Measurements from ENCODE around the gene MRPL47. TPM values are rescaled to one million over a fixed set of nuclear protein-coding genes. Genes with fewer than 3 reads are reported as not detected.

The MRPL47 gene
- total and polyA plus RNA-seq, 2 of the 13 experiments (the other 11 are each of a cell fraction or from before 2014, with no cell fraction given), result 36.1 to 83.8 TPM

GRCh38 chr3:179653096-179653797 is 48.8 kb upstream of the MRPL47 start (continued):
- TF ChIP-seq ZNF296 (CRISPR knock-in tag; conservative IDR thresholded peaks at IDR 0.05) (no peak), ZBTB4 (CRISPR knock-in tag; IDR thresholded peaks at IDR 0.05; ENCODE audit: borderline replicate concordance) (no peak), MATR3 (CRISPR knock-in tag; IDR thresholded peaks at IDR 0.05) (no peak), ZNF513 (CRISPR knock-in tag; conservative IDR thresholded peaks at IDR 0.05) (no peak), PHF20 (CRISPR knock-in tag; IDR thresholded peaks at IDR 0.05) (no peak), IRF9 (CRISPR knock-in tag; IDR thresholded peaks at IDR 0.05; ENCODE audit: borderline replicate concordance) (no peak), HNF4A (CRISPR knock-in tag; IDR thresholded peaks at IDR 0.05) (no peak), ZNF557 (CRISPR knock-in tag; IDR thresholded peaks at IDR 0.05) (no peak), HMG20A (CRISPR knock-in tag; IDR thresholded peaks at IDR 0.05; ENCODE audit: borderline replicate concordance) (no peak), NFYB (CRISPR knock-in tag; IDR thresholded peaks at IDR 0.05) (no peak; the same call in 1 of the 2 replicates), TOPORS (CRISPR knock-in tag; IDR thresholded peaks at IDR 0.05) (peak; percentile 74; the same call in 1 of the 2 replicates), DNMT1 (CRISPR knock-in tag; IDR thresholded peaks at IDR 0.05) (no peak), DR1 (CRISPR knock-in tag; IDR thresholded peaks at IDR 0.05) (peak; percentile 56; the same call in 1 of the 2 replicates), NFIC (IDR thresholded peaks at IDR 0.05; ENCODE audit: low read length) (no peak), ZMAT5 (CRISPR knock-in tag; IDR thresholded peaks at IDR 0.05; ENCODE audit: borderline replicate concordance, low read depth) (no peak), TFDP2 (CRISPR knock-in tag; IDR thresholded peaks at IDR 0.05) (peak; percentile 54), ZNF101 (CRISPR knock-in tag; IDR thresholded peaks at IDR 0.05; ENCODE audit: borderline replicate concordance, low read depth) (no peak), ZNF891 (CRISPR knock-in tag; IDR thresholded peaks at IDR 0.05) (no peak), IRF1 (CRISPR knock-in tag; IDR thresholded peaks at IDR 0.05; ENCODE audit: low read depth) (no peak), IKZF4 (CRISPR knock-in tag; IDR thresholded peaks at IDR 0.05; ENCODE audit: borderline replicate concordance, low read depth, not compliant biosample characterization) (no peak), MYC (CRISPR knock-in tag; IDR thresholded peaks at IDR 0.05; ENCODE audit: borderline replicate concordance) (peak; percentile 71), GZF1 (CRISPR knock-in tag; IDR thresholded peaks at IDR 0.05) (no peak)
